GM19025 (cell line): Measurements from ENCODE around the gene RELB.

ENCODE experiments used
- ATAC-seq: cut with Tn5 transposase; IDR thresholded peaks from one replicate; pipeline ENCODE4 v1.9.1; 2021; ENCODE audit warnings: mild to moderate bottlenecking, low read depth, moderate library complexity; ENCODE audit not compliant: unreplicated experiment

Gene RELB

DNA sequence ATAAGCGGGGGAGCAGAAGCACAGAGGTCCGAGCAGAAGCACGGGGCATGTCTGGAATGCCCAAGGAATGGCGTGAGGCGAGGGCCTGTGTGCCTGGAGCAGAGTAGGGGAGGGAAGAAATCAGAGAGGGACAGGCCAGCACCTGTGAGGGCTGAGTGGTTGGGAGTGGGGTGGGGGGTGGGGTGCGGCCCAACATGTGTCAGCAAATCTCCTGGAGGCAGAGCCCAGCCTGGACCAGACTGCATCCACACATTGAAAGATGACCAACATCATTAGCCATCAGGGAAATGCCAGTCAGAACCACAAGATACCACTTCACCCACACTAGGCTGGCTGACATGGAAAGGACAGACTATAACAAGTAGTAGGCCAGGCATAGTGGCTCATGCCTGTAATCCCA is 48.8 kb downstream of the RELB start:
- ATAC-seq = no peak

DNA sequence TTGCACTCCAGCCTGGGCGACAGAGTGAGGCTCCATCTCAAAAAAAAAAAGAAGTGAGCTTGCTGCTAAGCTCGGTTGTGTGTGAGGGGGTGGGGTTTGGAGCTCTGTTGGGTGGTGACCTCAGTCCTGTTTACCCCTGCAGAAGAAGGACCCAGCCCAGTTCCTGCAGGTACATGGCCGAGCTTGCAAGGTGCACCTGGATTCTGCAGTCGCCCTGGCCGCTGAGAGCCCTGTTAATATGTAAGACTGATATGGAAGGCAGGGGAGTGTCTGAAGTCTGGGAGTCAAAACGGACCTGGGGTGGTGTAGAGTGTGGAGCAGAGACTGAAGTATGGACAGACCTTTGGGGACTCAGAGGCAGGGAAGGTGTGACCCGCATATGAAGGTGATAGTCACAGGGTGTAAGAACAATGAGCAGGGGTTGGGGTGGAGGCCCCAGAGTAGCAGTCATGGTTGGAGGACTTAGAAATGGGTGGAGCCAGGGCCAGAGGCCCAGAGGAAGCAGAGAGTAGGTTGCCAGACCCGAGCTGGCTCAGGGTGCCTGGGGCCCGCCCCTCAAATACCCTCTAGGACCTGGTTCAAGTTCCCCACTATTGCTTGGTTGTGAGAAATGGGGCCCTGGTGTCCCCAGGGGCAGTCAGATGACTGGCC is 50.8 kb downstream of the RELB start:
- no peak for ATAC-seq

DNA sequence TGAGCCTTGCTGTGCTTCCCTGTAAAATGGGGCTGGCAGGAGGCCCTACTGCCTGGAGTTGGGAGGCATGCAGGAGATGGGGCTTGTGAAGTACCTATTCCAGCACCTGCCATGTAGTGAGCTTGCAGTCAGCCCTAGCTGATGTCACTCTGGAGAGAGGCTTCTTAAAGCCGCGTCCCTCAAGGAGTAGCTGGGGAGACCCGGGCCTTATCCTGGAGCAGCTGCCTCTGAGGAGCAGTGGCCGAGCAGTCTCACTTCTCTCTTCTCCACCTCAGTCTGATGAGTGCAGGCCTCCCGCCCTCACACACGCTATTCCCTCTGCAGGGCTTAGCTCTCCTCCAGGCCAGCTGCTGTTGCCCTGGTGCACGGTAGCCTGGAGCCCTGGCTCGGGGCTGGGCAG is 55.6 kb downstream of the RELB start:
- no peak for ATAC-seq

DNA sequence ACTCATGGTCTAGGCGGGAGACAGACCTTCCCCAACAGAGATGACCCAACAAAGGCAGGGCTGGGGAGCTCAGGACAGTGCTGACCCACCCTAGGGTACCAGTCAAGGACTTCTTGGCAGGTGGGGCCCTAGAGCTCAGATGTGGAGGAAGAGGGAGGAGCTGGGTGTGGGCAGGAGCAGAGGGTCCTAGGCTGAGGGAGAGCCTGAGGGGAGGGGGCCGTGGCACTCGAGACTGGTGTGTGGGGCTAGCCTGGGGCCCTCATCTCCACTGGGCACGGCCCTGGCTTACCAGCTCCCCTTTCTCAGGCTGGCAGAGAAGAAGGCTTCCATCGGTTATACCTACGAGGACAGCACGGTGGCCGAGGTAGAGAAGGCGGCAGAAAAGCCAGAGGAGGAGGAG is 56.2 kb downstream of the RELB start:
- ATAC-seq = no peak

DNA sequence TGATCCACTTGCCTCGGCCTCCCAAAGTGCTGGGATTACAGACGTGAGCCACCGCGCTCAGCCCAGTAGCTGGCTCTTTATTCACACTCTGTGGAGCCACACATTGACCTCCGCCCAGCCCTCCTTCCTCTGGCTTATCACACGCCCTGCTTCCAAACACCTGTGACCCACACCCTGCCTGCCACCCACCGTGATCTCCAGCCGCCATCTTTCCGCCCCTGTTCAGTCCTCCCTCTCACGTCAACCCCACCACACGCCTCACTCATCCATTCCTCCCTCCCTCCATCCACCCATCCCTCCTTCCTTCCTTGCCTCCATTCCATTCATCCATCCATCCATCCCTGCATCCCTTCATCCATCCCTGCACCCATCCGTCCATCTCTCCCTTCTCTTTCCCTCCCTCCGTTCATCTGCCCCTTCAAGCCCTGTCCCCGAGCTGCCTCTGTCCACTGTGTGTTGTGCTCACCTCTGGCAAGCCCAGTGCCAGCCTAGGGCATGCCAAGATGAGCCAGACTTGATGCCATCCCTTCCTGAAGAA is 57.4 kb downstream of the RELB start:
- no peak for ATAC-seq

DNA sequence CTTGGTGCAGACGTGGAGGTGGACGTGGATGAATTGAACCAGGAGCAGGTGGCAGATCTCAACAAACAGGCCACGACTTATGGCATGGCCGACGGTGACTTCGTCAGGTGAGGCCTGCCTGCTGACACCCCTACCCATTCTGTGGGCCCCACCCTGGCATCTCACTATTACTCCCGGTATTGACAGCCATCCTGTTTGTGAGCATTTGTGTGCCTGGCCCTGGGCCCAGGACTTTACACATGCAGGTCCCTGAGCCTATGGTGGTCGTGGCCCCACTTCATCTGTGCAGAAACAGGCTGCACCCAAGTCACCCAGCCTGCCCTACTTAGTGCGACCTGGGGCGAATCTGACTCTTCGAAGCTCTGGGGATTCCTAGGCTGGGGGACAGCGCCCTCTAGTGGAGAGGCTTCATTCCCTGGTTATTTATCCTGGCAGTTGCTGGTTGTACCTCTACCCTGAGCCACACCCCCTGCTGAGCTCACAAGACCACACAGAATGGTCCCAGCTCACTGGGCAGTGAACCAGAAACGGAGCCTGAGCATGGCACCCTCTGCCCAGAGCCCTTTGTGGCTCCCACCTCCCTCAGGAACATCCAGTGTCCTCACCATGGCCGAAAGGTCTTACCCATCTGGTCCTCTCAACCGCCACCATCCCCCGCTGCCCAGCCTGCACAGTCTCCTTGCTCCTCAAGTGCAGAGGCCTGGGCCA is 58.1 kb downstream of the RELB start:
- ATAC-seq = no peak

DNA sequence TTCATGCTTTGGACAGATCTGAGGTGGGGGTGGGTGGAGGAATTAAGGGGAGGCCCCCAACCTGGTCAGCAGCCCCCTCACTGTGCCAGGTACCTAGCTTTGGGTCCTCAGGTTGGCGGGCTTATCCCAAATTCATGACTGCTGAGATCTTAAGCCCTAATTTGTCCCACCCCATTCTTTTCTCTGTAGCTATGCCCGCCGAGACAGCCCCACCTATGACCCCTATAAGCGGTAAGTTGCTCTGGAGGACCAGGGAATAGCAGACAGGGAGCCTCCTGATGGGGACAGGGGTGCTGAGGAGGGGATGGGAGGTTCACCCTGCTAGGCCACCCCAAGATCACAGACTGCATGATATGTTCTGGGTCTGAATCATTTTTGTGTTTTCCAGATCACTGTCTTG is 60.7 kb downstream of the RELB start:
- ATAC-seq = no peak

DNA sequence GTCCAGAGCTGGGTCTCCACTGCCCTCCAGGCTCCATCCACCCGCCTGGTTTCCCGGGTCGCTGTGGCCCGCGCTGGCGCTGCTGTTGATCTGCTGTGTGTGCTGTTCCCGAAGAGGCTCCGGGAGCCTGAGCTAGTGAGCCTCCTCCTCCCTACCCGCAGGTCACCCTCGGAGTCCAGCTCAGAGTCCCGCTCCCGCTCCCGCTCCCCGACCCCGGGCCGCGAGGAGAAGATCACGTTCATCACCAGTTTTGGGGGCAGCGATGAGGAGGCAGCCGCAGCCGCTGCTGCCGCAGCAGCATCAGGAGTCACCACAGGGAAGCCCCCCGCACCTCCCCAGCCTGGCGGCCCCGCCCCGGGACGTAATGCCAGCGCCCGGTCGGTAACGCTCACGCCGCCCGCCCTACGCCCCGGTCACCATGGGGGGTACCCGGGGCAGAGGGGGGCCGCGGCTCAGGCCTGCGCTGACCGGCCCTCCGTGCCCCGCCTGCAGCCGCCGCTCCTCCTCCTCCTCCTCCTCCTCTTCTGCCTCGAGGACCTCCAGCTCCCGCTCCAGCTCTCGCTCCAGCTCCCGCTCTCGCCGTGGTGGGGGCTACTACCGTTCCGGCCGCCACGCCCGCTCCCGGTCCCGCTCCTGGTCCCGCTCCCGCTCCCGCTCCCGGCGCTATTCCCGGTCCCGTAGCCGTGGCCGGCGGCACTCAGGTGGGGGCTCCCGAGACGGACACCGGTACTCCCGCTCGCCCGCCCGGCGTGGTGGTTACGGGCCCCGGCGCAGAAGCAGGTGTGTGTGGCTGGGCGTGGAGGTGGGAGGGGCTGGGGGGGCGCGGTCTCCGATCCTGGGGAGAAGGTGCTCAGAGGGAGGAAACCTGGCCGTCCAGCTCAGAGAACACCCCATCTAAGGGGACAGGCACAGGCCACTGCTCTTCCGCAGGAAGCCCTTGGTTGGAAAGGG is 62.9 kb downstream of the RELB start:
- no peak for ATAC-seq

DNA sequence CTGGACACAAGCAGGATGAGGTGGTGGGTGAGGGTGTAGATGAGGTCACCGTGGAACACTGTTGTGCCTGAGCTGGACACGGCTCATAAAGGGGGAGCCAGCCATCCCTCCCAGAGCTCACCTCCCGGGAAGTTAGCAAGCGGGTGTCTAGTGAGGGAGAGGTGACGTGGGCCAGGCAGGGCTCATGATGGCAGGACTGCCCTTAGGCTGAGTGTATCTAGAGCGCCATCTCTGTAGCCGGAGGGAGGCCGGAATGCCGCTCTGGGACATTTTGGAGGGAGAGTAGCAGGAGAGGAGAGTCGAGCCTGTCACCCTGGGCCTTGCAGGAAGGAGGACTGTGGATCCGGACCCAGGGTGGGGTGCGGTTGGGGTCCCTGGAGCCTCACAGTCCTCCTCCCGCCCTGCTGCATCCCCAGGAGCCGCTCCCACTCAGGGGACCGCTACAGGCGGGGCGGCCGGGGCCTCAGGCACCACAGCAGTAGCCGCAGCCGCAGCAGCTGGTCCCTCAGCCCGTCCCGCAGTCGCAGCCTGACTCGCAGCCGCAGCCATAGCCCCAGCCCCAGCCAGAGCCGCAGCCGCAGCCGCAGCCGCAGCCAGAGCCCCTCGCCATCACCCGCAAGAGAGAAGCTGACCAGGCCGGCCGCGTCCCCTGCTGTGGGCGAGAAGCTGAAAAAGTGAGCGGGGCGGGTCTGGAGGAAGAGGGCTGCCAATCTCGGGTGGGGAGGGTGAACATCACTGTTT is 65.8 kb downstream of the RELB start:
- ATAC-seq = no peak

DNA sequence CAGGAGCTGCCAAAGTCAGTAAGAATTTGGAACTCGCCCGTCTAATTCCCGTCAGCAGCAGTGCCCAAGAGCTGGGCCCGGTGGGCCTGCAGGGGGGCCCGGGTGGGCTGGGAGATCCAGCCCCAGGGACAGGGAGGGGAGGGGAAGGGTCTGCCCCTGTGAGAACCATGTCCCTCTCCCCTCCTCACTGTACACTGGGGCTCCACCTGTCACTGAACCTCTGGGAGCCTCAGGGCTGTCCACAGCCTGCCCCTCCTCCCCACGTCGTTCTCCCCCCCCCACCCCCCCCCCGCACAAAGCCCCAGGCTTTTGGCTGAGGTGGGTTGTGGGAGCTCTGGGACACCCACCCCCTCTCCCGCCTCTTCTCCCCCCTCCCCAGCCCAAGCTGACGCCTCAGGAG is 66.8 kb downstream of the RELB start:
- no peak for ATAC-seq

DNA sequence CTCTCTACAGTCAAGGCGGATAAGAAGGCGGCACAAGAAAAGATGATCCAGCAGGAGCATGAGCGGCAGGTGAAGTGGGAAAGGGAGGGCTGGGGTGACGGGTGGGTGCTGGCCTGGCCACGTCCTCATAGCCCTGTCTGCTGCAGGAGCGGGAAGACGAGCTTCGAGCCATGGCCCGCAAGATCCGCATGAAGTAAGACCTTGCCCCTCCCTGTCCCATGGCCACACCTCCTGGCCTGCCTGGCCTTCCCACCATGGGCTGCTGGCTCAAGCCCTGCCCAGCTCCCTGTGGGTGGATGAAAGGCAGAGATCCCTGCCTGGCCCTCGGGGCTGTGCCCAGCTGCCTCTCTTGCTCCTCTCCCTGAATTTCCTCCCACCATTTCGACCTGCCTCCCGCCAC is 67.8 kb downstream of the RELB start:
- no peak for ATAC-seq

DNA sequence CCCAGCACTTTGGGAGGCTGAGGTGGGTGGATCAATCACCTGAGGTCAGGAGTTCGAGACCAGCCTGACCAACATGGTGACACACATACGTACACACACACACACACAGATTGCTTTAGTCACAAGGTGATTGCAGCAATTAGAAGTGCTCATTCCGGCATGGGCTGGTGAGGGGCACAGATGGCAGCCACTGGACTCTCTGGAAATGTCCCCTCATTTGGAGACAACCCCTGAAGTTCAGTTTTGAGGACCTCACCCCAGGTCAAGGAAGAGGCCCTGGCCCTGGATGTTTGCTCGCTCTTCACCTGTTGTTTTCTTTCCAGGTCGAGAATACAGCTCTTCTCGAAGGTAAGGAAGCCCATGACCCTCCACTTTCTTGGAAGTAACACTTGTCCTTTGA is 69.0 kb downstream of the RELB start:
- ATAC-seq = no peak

DNA sequence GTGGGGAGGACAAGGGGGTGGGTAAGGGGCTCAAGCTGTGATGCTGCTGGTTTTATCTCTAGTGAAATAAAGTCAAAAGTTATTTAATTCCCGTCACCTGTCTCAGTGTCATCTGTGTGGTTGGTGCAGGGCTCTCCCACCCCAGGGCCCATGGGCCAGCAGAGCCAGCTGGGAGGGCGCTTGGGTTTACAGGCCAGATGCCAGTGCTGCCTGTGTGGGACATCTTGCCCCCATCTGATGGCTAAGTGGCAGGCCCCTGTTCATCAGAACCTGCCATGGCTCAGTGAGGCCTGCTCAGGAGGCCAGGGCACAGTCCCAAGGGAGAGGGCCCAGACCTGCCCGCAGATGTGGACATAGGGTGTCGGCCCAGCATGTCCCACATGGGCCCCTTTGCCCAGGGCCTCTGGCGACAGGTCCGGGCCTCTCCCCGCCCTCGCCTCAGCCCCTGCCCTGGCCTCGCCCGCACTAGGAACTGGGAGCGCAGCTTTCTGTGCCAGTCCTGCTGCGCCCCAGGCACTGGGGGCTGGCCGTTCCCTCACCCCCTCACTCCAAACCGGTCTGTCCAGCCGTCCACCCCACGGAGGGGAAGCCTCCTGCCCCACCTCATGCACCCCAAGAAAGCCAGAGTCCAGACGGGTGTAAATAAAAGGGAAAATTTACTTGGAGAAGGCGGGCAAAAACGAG is 69.7 kb downstream of the RELB start:
- no peak for ATAC-seq

DNA sequence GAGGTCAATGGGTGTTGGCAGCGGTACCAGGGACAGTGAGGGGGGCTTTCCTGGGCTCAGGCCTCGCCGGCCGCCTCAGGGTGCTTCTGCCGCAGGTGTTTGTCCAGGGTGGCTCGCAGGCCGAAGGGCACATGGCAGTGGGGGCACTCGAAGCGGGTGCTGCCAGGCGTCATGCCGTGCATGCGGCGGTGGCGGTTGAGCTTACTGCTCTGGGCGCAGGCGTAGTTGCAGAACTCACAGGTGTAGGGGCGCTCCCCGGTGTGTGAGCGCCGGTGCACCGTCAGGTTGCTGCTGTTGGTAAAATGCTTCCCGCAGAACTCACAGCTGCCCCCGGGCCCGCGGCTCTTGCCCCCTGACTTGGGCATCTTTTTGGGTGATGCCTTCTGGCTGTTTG is 70.3 kb downstream of the RELB start:
- ATAC-seq = no peak

DNA sequence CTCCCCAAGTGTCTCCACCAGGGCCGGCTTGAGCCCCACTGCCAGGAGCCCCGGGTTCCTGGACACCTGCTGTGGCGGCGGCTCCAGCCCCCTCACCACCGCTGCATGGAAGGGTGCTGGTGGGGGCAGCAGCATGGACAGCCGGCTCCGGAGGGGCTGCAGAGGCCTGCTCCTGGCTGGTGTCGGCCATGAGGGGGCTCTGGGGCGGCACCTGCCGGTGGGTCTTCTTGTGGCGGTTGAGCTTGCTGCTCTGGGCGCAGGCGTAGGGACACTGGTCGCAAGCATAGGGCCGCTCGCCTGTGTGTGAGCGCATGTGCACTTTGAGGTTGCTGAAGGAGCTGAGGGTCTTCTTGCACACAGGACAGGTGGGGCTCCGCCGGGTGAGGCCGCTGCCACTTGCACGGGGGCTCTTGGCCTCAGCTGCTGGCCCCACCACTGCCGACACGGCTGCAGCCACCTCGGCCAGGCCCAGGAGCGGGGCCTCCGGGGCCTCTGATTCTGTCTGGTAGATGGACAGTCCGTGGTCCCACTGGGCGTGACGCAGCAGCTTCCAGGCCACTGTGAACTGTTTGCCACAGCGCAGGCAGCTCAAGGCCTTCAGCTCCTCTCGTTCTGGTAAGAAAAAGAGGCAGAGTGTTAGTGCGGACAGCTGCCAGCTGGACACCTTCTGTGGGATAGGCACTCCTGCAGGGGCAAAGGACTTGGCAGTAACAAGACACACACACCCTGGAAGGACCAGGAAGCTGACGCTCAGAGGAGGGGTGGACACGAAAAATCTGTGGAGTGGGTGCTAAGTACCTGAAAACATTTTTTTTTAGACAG is 70.9 kb downstream of the RELB start:
- ATAC-seq = no peak

DNA sequence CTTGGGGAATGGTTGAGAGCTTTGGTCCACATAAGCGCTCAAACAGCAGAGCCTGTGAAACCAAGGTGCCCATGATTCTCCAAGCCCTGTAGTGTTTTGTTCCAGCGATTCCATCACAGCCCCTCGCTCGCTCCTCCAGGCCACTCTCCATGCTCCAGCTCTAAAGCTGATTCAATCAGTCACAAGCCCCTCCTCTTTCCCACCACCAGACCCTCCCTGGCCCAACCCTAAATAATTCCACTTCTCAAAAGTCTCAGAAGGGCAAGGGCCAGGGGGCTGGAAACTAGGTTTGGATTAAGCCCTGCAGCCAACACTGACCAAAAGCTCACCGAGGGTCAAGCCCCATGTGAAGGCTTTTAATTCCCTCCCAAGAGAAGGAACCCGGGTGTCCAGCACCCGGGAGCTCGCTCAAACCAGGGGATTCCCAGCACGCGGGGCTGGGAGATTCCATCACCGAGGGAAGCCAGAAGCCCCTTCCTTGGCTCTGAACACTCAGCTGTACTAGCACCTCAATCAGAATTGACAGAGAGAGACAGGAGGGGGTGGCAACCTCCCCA is 73.6 kb downstream of the RELB start:
- ATAC-seq = no peak

DNA sequence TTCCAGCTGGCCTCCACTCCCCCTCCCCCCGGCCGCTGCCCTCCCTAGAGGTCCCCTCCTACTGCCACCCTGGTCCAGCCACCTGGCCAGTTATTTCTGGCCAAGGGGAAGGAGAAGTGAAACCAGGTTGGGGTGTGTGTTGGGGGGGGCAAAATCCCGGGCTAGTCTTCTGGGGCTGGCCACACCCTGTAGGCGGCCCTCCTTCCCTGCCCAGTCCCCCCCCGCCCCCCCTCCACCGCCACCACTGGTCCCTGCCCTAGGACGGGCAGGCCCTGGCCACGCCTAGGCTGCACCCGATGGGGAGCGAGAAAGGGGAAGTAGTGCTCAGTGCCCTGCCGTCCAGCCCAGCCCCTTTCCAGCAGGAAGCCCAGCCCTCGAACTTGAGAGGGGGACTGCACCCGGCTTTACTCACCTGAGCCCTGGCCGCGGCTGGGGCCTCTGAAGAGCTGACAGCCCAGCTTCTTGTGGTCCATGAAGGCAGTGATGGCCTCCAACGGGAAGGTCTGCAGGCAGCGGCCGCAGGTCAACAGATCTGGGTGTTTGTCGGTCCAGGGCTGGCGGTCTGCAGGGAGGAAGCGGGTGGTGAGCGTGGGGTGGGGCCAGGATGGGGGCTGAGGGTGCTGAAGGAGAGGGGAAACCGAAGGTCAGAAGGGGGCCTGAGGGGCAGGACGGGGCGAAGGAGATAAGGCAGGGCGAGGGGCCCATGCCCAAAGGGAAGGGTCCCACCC is 74.2 kb downstream of the RELB start:
- ATAC-seq = peak; percentile 51
